Loucy (cell line): ENCODE data around the gene TANGO6.

Source experiments
- H2AFZ ChIP-seq: fragments of 200-600 bp; sonication (generic); 2 replicates; pipeline ENCODE4 v1.6.0; 2016; ENCODE audit warnings: antibody characterized with exemption, mild to moderate bottlenecking, low read length, moderate library complexity
- H3F3A ChIP-seq: fragments of 200-600 bp; 2 replicates; pipeline ENCODE4 v1.6.0; 2016; ENCODE audit warnings: antibody characterized with exemption, low read depth, mild to moderate bottlenecking
- H3K27me3 ChIP-seq: fragments of 200-600 bp; sonication (generic); 2 replicates; pipeline ENCODE4 v1.6.1; 2014; ENCODE audit warnings: low read length, mild to moderate bottlenecking; ENCODE audit not compliant: insufficient read depth, poor library complexity, severe bottlenecking
- H3K36me3 ChIP-seq: fragments of 200-600 bp; sonication (generic); 2 replicates; pipeline ENCODE4 v1.6.1; 2016; ENCODE audit warnings: low read length; ENCODE audit not compliant: insufficient read depth
- H3K4me1 ChIP-seq: fragments of 200-600 bp; sonication (generic); 2 replicates; pipeline ENCODE4 v1.5.1; 2014; ENCODE audit warnings: low read length, mild to moderate bottlenecking; ENCODE audit not compliant: insufficient read depth, poor library complexity, severe bottlenecking
- H3K4me2 ChIP-seq: fragments of 200-600 bp; sonication (generic); 2 replicates; pipeline ENCODE4 v1.6.0; 2014; ENCODE audit warnings: antibody characterized with exemption, low read length, low read depth, mild to moderate bottlenecking; ENCODE audit not compliant: poor library complexity, severe bottlenecking
- H3K4me3 ChIP-seq: fragments of 200-600 bp; sonication (generic); 2 replicates; pipeline ENCODE4 v1.5.1; 2014; ENCODE audit warnings: low read length, mild to moderate bottlenecking, mixed read lengths; ENCODE audit not compliant: poor library complexity, severe bottlenecking
- H3K79me2 ChIP-seq: fragments of 200-600 bp; sonication (generic); 2 replicates; pipeline ENCODE4 v1.6.1; 2014; ENCODE audit warnings: low read length; ENCODE audit not compliant: insufficient read depth
- H3K9ac ChIP-seq: fragments of 200-600 bp; sonication (generic); 2 replicates; pipeline ENCODE4 v1.6.0; 2014; ENCODE audit warnings: mild to moderate bottlenecking, low read depth, low read length, moderate library complexity; ENCODE audit not compliant: poor library complexity, severe bottlenecking
- H3K9me2 ChIP-seq: fragments of 200-600 bp; sonication (generic); replicated peaks from 2 replicates; pipeline ENCODE4 v1.6.1; 2016; ENCODE audit warnings: low read depth, low read length, mixed read lengths
- H3K9me3 ChIP-seq: fragments of 200-600 bp; sonication (generic); 2 replicates; pipeline ENCODE4 v1.6.1; 2014; ENCODE audit warnings: mild to moderate bottlenecking, antibody characterized with exemption, low read length, low read depth; ENCODE audit not compliant: insufficient read depth
- H4K20me1 ChIP-seq: fragments of 200-600 bp; sonication (generic); 2 replicates; pipeline ENCODE4 v1.6.0; 2014; ENCODE audit warnings: antibody characterized with exemption, low read length, mild to moderate bottlenecking; ENCODE audit not compliant: insufficient read depth, poor library complexity, severe bottlenecking
- EZH2phosphoT487 ChIP-seq: fragments of 200-600 bp; IDR thresholded peaks from 2 replicates; pipeline ENCODE4 v1.6.1; 2018; ENCODE audit warnings: antibody characterized with exemption, mild to moderate bottlenecking, moderate library complexity, borderline replicate concordance
- TF ChIP-seq, protein P1 (sequence below): fragments of 200-600 bp; sonication (generic); conservative IDR thresholded peaks from 2 replicates; pipeline ENCODE4 v1.5.1; 2014; ENCODE audit warnings: mild to moderate bottlenecking, antibody characterized with exemption, low read length

TANGO6 gene

DNA sequence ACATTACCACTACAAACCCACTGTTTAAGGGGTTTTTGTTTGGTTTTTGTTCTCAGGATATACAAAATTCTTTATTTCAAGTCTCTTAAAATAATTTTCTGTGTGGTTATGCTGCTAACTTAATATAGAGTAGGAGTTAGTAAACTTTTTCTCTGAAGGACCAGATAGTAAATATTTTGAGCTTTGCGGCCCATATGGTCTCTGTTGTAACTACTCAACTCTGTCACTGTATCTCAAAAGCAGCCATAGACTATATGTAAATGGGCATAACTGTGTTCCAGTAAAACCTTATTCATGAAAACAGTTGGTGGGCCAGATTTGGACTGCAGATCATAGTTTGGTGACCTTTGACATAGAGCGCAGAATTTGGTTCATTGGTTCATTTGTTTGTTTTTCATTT, 7.2 kb downstream of the TANGO6 start:
- H3K4me2 ChIP-seq, result no peak overlapping the region

DNA sequence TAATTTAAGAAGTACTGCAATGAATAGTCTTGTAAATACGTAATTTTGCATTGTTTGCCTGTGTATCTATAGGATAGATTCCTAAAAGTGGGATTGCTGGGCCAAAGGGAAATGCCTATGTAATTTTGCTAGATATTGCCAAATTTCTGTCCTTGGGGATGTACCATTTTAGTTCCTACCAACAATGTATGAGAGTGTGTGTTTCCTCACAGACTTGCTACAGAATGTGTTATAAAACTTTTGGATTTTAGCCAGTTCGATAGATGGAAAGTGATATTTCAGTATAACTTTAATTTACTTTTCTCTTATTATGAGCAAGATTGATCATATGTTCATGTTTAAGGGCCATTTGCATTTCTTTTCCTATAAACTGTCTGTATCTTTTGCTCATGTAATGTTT, 8.3 kb downstream of the TANGO6 start:
- Histone ChIP-seq H3K36me3 (no peaks in the 10 kb centered on the region), H3K9me2 (no peaks in the 10 kb centered on the region), H3K4me3 (no peak overlapping the region), H3K4me1 (no peaks in the 10 kb centered on the region), H3K9me3 (no peaks in the 10 kb centered on the region), H4K20me1 (no peaks in the 10 kb centered on the region), H3F3A (no peaks in the 10 kb centered on the region), H3K4me2 (no peak overlapping the region), H2AFZ (no peak overlapping the region), H3K27me3 (peaks cover 45% of the 10 kb centered on the region), H3K9ac (no peak overlapping the region), H3K79me2 (no peaks in the 10 kb centered on the region)
- TF ChIP-seq, protein P1, sequence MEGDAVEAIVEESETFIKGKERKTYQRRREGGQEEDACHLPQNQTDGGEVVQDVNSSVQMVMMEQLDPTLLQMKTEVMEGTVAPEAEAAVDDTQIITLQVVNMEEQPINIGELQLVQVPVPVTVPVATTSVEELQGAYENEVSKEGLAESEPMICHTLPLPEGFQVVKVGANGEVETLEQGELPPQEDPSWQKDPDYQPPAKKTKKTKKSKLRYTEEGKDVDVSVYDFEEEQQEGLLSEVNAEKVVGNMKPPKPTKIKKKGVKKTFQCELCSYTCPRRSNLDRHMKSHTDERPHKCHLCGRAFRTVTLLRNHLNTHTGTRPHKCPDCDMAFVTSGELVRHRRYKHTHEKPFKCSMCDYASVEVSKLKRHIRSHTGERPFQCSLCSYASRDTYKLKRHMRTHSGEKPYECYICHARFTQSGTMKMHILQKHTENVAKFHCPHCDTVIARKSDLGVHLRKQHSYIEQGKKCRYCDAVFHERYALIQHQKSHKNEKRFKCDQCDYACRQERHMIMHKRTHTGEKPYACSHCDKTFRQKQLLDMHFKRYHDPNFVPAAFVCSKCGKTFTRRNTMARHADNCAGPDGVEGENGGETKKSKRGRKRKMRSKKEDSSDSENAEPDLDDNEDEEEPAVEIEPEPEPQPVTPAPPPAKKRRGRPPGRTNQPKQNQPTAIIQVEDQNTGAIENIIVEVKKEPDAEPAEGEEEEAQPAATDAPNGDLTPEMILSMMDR, result no peak
- TF ChIP-seq EZH2phosphoT487, result no peak

More for the DNA sequence above, 7.2 kb downstream of the TANGO6 start:
- no peak overlapping the region for H3K9ac ChIP-seq
- H3F3A ChIP-seq, result no peaks in the 10 kb centered on the region
- no peaks in the 10 kb centered on the region for H3K9me3 ChIP-seq
- no peak overlapping the region for H2AFZ ChIP-seq
- H3K4me3 ChIP-seq, result no peak overlapping the region
- H3K4me1 ChIP-seq, result no peaks in the 10 kb centered on the region
- no peaks in the 10 kb centered on the region for H3K36me3 ChIP-seq
- TF ChIP-seq, protein P1, result no peak
- no peak for TF ChIP-seq EZH2phosphoT487
- H3K27me3 ChIP-seq, result peaks cover 45% of the 10 kb centered on the region
- no peaks in the 10 kb centered on the region for H3K79me2 ChIP-seq
- no peaks in the 10 kb centered on the region for H3K9me2 ChIP-seq
- no peaks in the 10 kb centered on the region for H4K20me1 ChIP-seq

DNA sequence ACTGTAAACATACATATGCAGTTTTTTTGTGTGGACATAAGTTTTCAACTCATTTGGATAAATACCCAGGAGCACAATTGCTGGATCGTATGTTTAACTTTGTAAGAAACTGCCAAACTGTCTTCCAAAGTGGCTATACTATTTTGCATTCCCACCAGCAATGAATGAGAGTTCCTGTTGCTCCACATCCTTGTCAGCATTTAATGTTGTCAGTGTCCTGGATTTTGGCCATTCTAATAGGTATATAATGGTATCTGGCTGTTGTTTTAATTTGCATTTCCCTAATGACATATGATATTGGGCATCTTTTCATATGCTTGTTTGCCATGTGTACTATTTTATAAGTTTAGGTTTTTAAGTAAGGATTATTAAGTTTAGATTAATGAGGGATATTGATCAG, 14.1 kb downstream of the TANGO6 start:
- Histone ChIP-seq H3K9me3 (no peaks in the 10 kb centered on the region), H3F3A (no peaks in the 10 kb centered on the region), H3K27me3 (peaks cover 15% of the 10 kb centered on the region), H2AFZ (no peak overlapping the region), H3K79me2 (no peaks in the 10 kb centered on the region), H3K4me2 (no peak overlapping the region), H3K9me2 (no peaks in the 10 kb centered on the region), H4K20me1 (no peaks in the 10 kb centered on the region), H3K4me1 (no peaks in the 10 kb centered on the region), H3K36me3 (no peaks in the 10 kb centered on the region), H3K9ac (no peak overlapping the region), H3K4me3 (no peak overlapping the region)
- no peak for TF ChIP-seq EZH2phosphoT487
- TF ChIP-seq, protein P1, result no peak
